H9 (cell line): Measurements from ENCODE around the gene OSBP. TPM values are rescaled to one million over a fixed set of nuclear protein-coding genes. Genes with fewer than 3 reads are reported as not detected.

Source experiments
- DNase-seq: peaks from one replicate; pipeline ENCODE4 v3.0.0-alpha.2; 2017
- H2AFZ ChIP-seq: one replicate; pipeline ENCODE4 v1.6.1; 2013; ENCODE audit warnings: mild to moderate bottlenecking, low read length, control low read depth, moderate library complexity
- H2AK5ac ChIP-seq: 2 replicates; pipeline ENCODE4 v1.6.1; 2013; ENCODE audit warnings: low read length, control low read depth, mixed read lengths; ENCODE audit not compliant: insufficient read length
- H2BK120ac ChIP-seq: one replicate; pipeline ENCODE4 v1.6.1; 2013; ENCODE audit warnings: low read depth, mild to moderate bottlenecking, low read length, control low read depth, inconsistent platforms; ENCODE audit not compliant: poor library complexity, severe bottlenecking
- H2BK12ac ChIP-seq: 2 replicates; pipeline ENCODE4 v1.6.1; 2013; ENCODE audit warnings: low read length, control low read depth, mixed read lengths, low read depth; ENCODE audit not compliant: insufficient read length
- H2BK15ac ChIP-seq: 2 replicates; pipeline ENCODE4 v1.6.1; 2013; ENCODE audit warnings: low read depth, low read length, control low read depth
- H2BK20ac ChIP-seq: one replicate; pipeline ENCODE4 v1.6.1; 2013; ENCODE audit warnings: low read depth, mild to moderate bottlenecking, low read length, control low read depth, inconsistent platforms; ENCODE audit not compliant: poor library complexity, severe bottlenecking
- H2BK5ac ChIP-seq: 2 replicates; pipeline ENCODE4 v1.6.1; 2013; ENCODE audit warnings: low read length, control low read depth, mixed read lengths; ENCODE audit not compliant: insufficient read length
- H3K14ac ChIP-seq: 2 replicates; pipeline ENCODE4 v1.6.1; 2013; ENCODE audit warnings: low read length, control low read depth; ENCODE audit not compliant: insufficient read depth
- H3K18ac ChIP-seq: 2 replicates; pipeline ENCODE4 v1.6.1; 2013; ENCODE audit warnings: low read depth, mild to moderate bottlenecking, mixed read lengths, low read length, control low read depth; ENCODE audit not compliant: insufficient read length
- H3K23ac ChIP-seq: 2 replicates; pipeline ENCODE4 v1.6.1; 2013; ENCODE audit warnings: low read length, control low read depth, mixed read lengths, low read depth; ENCODE audit not compliant: insufficient read length
- H3K23me2 ChIP-seq: 2 replicates; pipeline ENCODE4 v1.6.1; 2013; ENCODE audit warnings: low read depth, mild to moderate bottlenecking, mixed read lengths, low read length, control low read depth; ENCODE audit not compliant: insufficient read length, poor library complexity, severe bottlenecking
- H3K27ac ChIP-seq: 2 replicates; pipeline ENCODE4 v1.5.1; 2013; ENCODE audit warnings: low read length, control low read depth, mixed read lengths, low read depth; ENCODE audit not compliant: insufficient read length
- H3K27me3 ChIP-seq: 2 replicates; pipeline ENCODE4 v1.6.1; 2013; ENCODE audit warnings: low read length, control low read depth, inconsistent platforms; ENCODE audit not compliant: insufficient read depth
- H3K4ac ChIP-seq: 2 replicates; pipeline ENCODE4 v1.6.1; 2013; ENCODE audit warnings: low read depth, mild to moderate bottlenecking, control low read depth, inconsistent platforms, low read length, moderate library complexity
- H3K4me1 ChIP-seq: 2 replicates; pipeline ENCODE4 v1.6.1; 2013; ENCODE audit warnings: low read length, control low read depth, inconsistent platforms; ENCODE audit not compliant: insufficient read depth
- H3K4me2 ChIP-seq: 2 replicates; pipeline ENCODE4 v1.6.1; 2013; ENCODE audit warnings: low read length, control low read depth, mixed read lengths; ENCODE audit not compliant: insufficient read length, insufficient read depth
- H3K56ac ChIP-seq: 2 replicates; pipeline ENCODE4 v1.6.1; 2013; ENCODE audit warnings: low read depth, mild to moderate bottlenecking, mixed read lengths, low read length, control low read depth; ENCODE audit not compliant: insufficient read length
- H3K79me1 ChIP-seq: 2 replicates; pipeline ENCODE4 v1.6.1; 2013; ENCODE audit warnings: low read depth, mild to moderate bottlenecking, moderate library complexity, low read length, control low read depth, inconsistent platforms; ENCODE audit not compliant: insufficient read depth, poor library complexity, severe bottlenecking
- H3K79me2 ChIP-seq: 2 replicates; pipeline ENCODE4 v1.6.1; 2013; ENCODE audit warnings: low read length, control low read depth, inconsistent platforms; ENCODE audit not compliant: insufficient read depth
- H3K9ac ChIP-seq: 2 replicates; pipeline ENCODE4 v1.6.1; 2013; ENCODE audit warnings: low read length, control low read depth, mixed read lengths; ENCODE audit not compliant: insufficient read length; ENCODE audit errors: extremely low read depth
- H3K9me3 ChIP-seq: one replicate; pipeline ENCODE4 v1.6.1; 2013; ENCODE audit warnings: low read depth, low read length, inconsistent platforms; ENCODE audit not compliant: control insufficient read depth
- H3T11ph ChIP-seq: one replicate; pipeline ENCODE4 v1.6.1; 2013; ENCODE audit warnings: mild to moderate bottlenecking, low read length, control low read depth, inconsistent platforms
- H4K20me1 ChIP-seq: one replicate; pipeline ENCODE4 v1.6.1; 2013; ENCODE audit not compliant: control insufficient read depth, insufficient read length, insufficient read depth
- H4K5ac ChIP-seq: 2 replicates; pipeline ENCODE4 v1.6.1; 2013; ENCODE audit warnings: low read depth, mild to moderate bottlenecking, mixed read lengths, low read length, control low read depth; ENCODE audit not compliant: insufficient read length
- H4K8ac ChIP-seq: replicated peaks from 2 replicates; pipeline ENCODE4 v1.6.1; 2013; ENCODE audit warnings: low read length, control low read depth, mixed read lengths, low read depth; ENCODE audit not compliant: insufficient read length
- H4K91ac ChIP-seq: 2 replicates; pipeline ENCODE4 v1.6.1; 2013; ENCODE audit warnings: low read depth, mild to moderate bottlenecking, moderate library complexity, mixed read lengths, low read length, control low read depth; ENCODE audit not compliant: insufficient read length
- H3K27ac Mint-ChIP-seq, 3 experiments: 2 replicates in 2 of 3; 3 replicates in 1 of 3; pipeline ENCODE4 v1.8.0; 2020 to 2021; ENCODE audit warnings: mixed read lengths in 3 of 3, mild to moderate bottlenecking in 1 of 3, moderate library complexity in 1 of 3
- H3K27me3 Mint-ChIP-seq: 2 replicates; pipeline ENCODE4 v1.8.0; 2021; ENCODE audit warnings: low read depth, mild to moderate bottlenecking, moderate library complexity, mixed read lengths
- H3K36me3 Mint-ChIP-seq, 3 experiments: 2 replicates in 2 of 3; 3 replicates in 1 of 3; pipeline ENCODE4 v1.8.0; 2020 to 2021; ENCODE audit warnings: low read depth in 3 of 3, mixed read lengths in 3 of 3; ENCODE audit not compliant: insufficient read depth in 1 of 3
- H3K4me1 Mint-ChIP-seq, 2 experiments: 2 replicates each; pipeline ENCODE4 v1.8.0; 2020; ENCODE audit warnings: mixed read lengths in 2 of 2
- H3K4me3 Mint-ChIP-seq, 2 experiments: 2 replicates in 1 of 2; 3 replicates in 1 of 2; pipeline ENCODE4 v1.8.0; 2020 to 2021; ENCODE audit warnings: mild to moderate bottlenecking in 2 of 2, mixed read lengths in 2 of 2, moderate library complexity in 1 of 2
- H3K9me3 Mint-ChIP-seq, 2 experiments: 2 replicates in 1 of 2; 3 replicates in 1 of 2; pipeline ENCODE4 v1.8.0; 2020; ENCODE audit warnings: mild to moderate bottlenecking in 2 of 2, mixed read lengths in 2 of 2, moderate library complexity in 1 of 2
- CTCF ChIP-seq: fragments of 200-600 bp; sonication (generic); conservative IDR thresholded peaks from 3 replicates; pipeline ENCODE4 v1.8.0; 2021; ENCODE audit warnings: antibody characterized with exemption, mild to moderate bottlenecking
- WGBS: extraction: QIAGEN DNeasy Blood & Tissue Kit; methylation state at CpG from one replicate; pipeline ENCODE4 v1.1.7; 2013; ENCODE audit warnings: missing lambda C conversion rate, low lambda C conversion rate, mixed read lengths; ENCODE audit not compliant: insufficient read length; ENCODE audit errors: extremely low coverage; 5-methylcytosine and 5-hydroxymethylcytosine counted together
- total RNA-seq: library from RNA; stranded (reverse); gene quantifications from 2 replicates; pipeline ENCODE4 v1.2.1, GENCODE V29; 2021

OSBP gene
- total RNA-seq, 1 experiment from 2014 or later: 48.5 TPM

- Histone ChIP-seq H2AFZ (no peak overlapping the region), H4K91ac (no peak overlapping the region), H2BK20ac (no peak overlapping the region), H2BK15ac (no peak overlapping the region), H3K23me2 (no peaks in the 10 kb centered on the region), H2BK12ac (no peak overlapping the region), H3K79me2 (no peaks in the 10 kb centered on the region), H3K56ac (no peak overlapping the region), H3K4me2 (no peak overlapping the region), H3K27ac (no peak overlapping the region), H4K5ac (no peak overlapping the region), H3K79me1 (no peaks in the 10 kb centered on the region), H4K8ac (no peak overlapping the region), H3K18ac (no peak overlapping the region), H3K23ac (no peak overlapping the region), H2BK5ac (no peak overlapping the region), H3K4ac (no peak overlapping the region), H3K4me1 (no peaks in the 10 kb centered on the region), H2AK5ac (no peak overlapping the region), H3K9me3 (no peaks in the 10 kb centered on the region), H3T11ph (no peak overlapping the region), H3K27me3 (no peaks in the 10 kb centered on the region), H3K14ac (no peak overlapping the region), H3K9ac (no peak overlapping the region), H4K20me1 (no peaks in the 10 kb centered on the region), H2BK120ac (no peak overlapping the region)
- Mint-ChIP-seq H3K36me3 (peaks cover 53 to 91% (median 91%) of the 10 kb centered on the region in 3 experiments), H3K9me3 (no peaks in the 10 kb centered on the region), H3K27ac (no peak overlapping the region), H3K27me3 (no peaks in the 10 kb centered on the region), H3K4me1 (no peaks in the 10 kb centered on the region), H3K4me3 (no peak overlapping the region)
- WGBS: no CpG with 5 or more reads among the region's 3 CpGs
- TF ChIP-seq CTCF: no peak
- no peak for DNase-seq
Measured at GRCh38 chr11:59641156-59641555, 25.6 kb upstream of the OSBP start.
